IPS-11a (cell line): ENCODE measurements around the gene SHISA4.

Experiments
- H3K4me3 ChIP-seq: one replicate; pipeline ENCODE4 v1.5.1; 2013; ENCODE audit warnings: low read depth, low read length, control low read depth

SHISA4 gene

GRCh38 chr1:201880928-201881571 lies 7.6 kb upstream of the SHISA4 start:
- no peak overlapping the region for H3K4me3 ChIP-seq

- no peak overlapping the region for H3K4me3 ChIP-seq
These were observed 7.1 kb upstream of the SHISA4 start for GRCh38 chr1:201881617-201882016.

GRCh38 chr1:201882665-201883132 lies 6.0 kb upstream of the SHISA4 start:
- H3K4me3 ChIP-seq: no peak overlapping the region

GRCh38 chr1:201883266-201883665 lies 5.4 kb upstream of the SHISA4 start:
- H3K4me3 ChIP-seq: no peak overlapping the region

GRCh38 chr1:201883786-201884185 lies 4.9 kb upstream of the SHISA4 start:
- no peak overlapping the region for H3K4me3 ChIP-seq

GRCh38 chr1:201884425-201884824 lies 4.3 kb upstream of the SHISA4 start:
- no peak overlapping the region for H3K4me3 ChIP-seq

GRCh38 chr1:201885531-201886075 lies 3.1 kb upstream of the SHISA4 start:
- no peak overlapping the region for H3K4me3 ChIP-seq

GRCh38 chr1:201886103-201886885 lies 2.4 kb upstream of the SHISA4 start:
- H3K4me3 ChIP-seq: no peak overlapping the region

GRCh38 chr1:201887116-201887866 lies 1.4 kb upstream of the SHISA4 start:
- no peak overlapping the region for H3K4me3 ChIP-seq

- H3K4me3 ChIP-seq: peak overlapping the region; percentile 67
These were observed 631 bp downstream of the SHISA4 start for GRCh38 chr1:201889090-201889968.

- H3K4me3 ChIP-seq: no peak overlapping the region
These were observed 1.5 kb downstream of the SHISA4 start for GRCh38 chr1:201890223-201890622.

GRCh38 chr1:201890806-201891450 lies 2.2 kb downstream of the SHISA4 start:
- H3K4me3 ChIP-seq: no peak overlapping the region

GRCh38 chr1:201891451-201892045 lies 2.9 kb downstream of the SHISA4 start:
- no peak overlapping the region for H3K4me3 ChIP-seq

GRCh38 chr1:201892211-201892610 lies 3.5 kb downstream of the SHISA4 start:
- no peak overlapping the region for H3K4me3 ChIP-seq

- H3K4me3 ChIP-seq: no peak overlapping the region
These were observed 4.7 kb downstream of the SHISA4 start for GRCh38 chr1:201893431-201893830.

- H3K4me3 ChIP-seq: no peak overlapping the region
These were observed 5.8 kb downstream of the SHISA4 start for GRCh38 chr1:201894343-201895119.

- H3K4me3 ChIP-seq: no peak overlapping the region
These were observed 6.5 kb downstream of the SHISA4 start for GRCh38 chr1:201895120-201895665.
